ENCODE measurements around the gene SLC23A3.
"Not testable (repeated sequence)": the region's sequence is repeated elsewhere in the genome, so short reads cannot be mapped to it uniquely, and the experiment has no call there.

The SLC23A3 gene

GRCh38 chr2:219204425-219205164 lies 34.8 kb upstream of the SLC23A3 start:
- no peak for DNase-seq

- not testable (repeated sequence) for DNase-seq
Measured at GRCh38 chr2:219201331-219201730, 31.5 kb upstream of the SLC23A3 start.

GRCh38 chr2:219200502-219201326 lies 30.9 kb upstream of the SLC23A3 start:
- not testable (repeated sequence) for DNase-seq

- DNase-seq, result no peak
Measured at GRCh38 chr2:219199470-219200211, 29.8 kb upstream of the SLC23A3 start.

GRCh38 chr2:219198974-219199373 lies 29.1 kb upstream of the SLC23A3 start:
- DNase-seq, result no peak

GRCh38 chr2:219197388-219197787 lies 27.6 kb upstream of the SLC23A3 start:
- no peak for DNase-seq

GRCh38 chr2:219186754-219187456 lies 17.1 kb upstream of the SLC23A3 start:
- no peak for DNase-seq

- DNase-seq, result peak; percentile 72
Measured at GRCh38 chr2:219184121-219184520, 14.3 kb upstream of the SLC23A3 start.

GRCh38 chr2:219183151-219183772 lies 13.4 kb upstream of the SLC23A3 start:
- DNase-seq, result no peak

GRCh38 chr2:219182331-219183150 lies 12.7 kb upstream of the SLC23A3 start:
- no peak for DNase-seq

- DNase-seq, result no peak
Measured at GRCh38 chr2:219181531-219181930, 11.7 kb upstream of the SLC23A3 start.

- DNase-seq, result no peak
Measured at GRCh38 chr2:219180961-219181360, 11.1 kb upstream of the SLC23A3 start.

- DNase-seq, result no peak
Measured at GRCh38 chr2:219179601-219180465, 10.0 kb upstream of the SLC23A3 start.

GRCh38 chr2:219178377-219179175 lies 8.7 kb upstream of the SLC23A3 start:
- DNase-seq, result peak; percentile 5

- peak; percentile 68 for DNase-seq
Measured at GRCh38 chr2:219177552-219178376, 7.9 kb upstream of the SLC23A3 start, which contains the start of gene RETREG2. Gene RETREG2, plus strand, starts transcription at chr2:219178275. Its CDS starts 78 bp downstream, at chr2:219178353.

GRCh38 chr2:219176818-219177551 lies 7.2 kb upstream of the SLC23A3 start, which contains the start of gene CNPPD1:
Gene CNPPD1, minus strand, starts transcription at chr2:219176925. Its CDS starts 97 bp downstream, at chr2:219176828.
- DNase-seq, result peak; percentile 35
